ENCODE results near the gene P4HTM. TPM values are rescaled to one million over a fixed set of nuclear protein-coding genes. Genes with fewer than 3 reads are reported as not detected.

P4HTM gene
- total and polyA plus RNA-seq, 2 donors (not counting 3 experiments of a cell fraction or from before 2014, with no cell fraction given): 23.0 to 32.7 TPM

DNA sequence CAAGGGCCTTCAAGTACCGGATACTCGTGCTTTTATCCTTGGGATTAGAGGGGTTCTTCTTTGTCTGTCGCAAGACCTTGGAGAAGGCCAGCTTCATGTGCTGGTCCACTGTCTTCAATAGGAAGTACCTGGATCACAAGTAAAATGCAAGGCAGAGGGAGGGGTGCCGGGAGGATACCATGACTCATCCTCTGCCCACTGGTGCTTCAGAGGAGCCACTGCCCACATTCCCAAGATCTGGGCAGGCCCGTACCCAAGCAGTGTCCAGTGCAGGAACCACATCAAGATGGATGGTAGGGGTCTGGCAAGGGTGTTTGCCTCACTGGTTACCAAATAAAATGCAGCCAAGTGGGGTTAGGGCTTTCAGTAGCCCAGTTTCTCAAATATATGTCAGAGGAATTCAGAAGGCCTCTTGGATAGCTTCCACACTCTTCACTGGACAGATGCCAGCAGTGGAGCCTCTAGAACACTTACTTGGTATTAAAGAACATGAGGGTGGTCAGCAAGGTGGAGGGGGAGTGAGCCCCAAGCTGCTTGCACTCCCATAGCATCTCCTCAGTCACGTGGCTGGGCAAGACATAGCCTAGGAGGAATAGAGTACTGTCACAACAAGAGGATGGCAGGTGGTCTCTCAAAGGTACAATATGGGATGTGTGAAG lies 42.7 kb downstream of the P4HTM start:
- no TSS peak for BruUV-seq (replicated peaks)
- ChIA-PET CTCF (interaction anchor here (2.3 kb wide), 1 partner anchor 45 kb away, joined by 8 read pairs; no protein-coding TSS in a partner anchor), POLR2A (no interaction called here)
- H3K27ac ChIP-seq (ENCODE audit: insufficient read depth, low read depth, low read length): no peak overlapping the region
- peaks cover 10% of the 10 kb centered on the region for H3K4me1 ChIP-seq (ENCODE audit: control insufficient read depth, extremely low read depth, insufficient read depth, low read length)
- H3K9ac ChIP-seq (replicated peaks; ENCODE audit: extremely low read depth, insufficient read depth, low read length): no peak overlapping the region
- peaks cover 15 to 28% of the 10 kb centered on the region in 2 experiments for H3K36me3 ChIP-seq (ENCODE audit: control insufficient read depth in 2 of 2, extremely low read depth in 1 of 2, insufficient read depth in 2 of 2, low read length in 2 of 2)
- no peak overlapping the region for H3K4me2 ChIP-seq (ENCODE audit: insufficient read depth, low read length)
- H4K20me1 ChIP-seq (replicated peaks; ENCODE audit: control insufficient read depth, extremely low read depth, insufficient read depth, low read length): no peaks in the 10 kb centered on the region
- H3K9me3 ChIP-seq (replicated peaks; ENCODE audit: control insufficient read depth, insufficient read depth, low read length): no peaks in the 10 kb centered on the region
- peaks cover 13% of the 10 kb centered on the region for H3K79me2 ChIP-seq (ENCODE audit: control insufficient read depth, insufficient read depth, low read length)
- H3K9me1 ChIP-seq (replicated peaks; ENCODE audit: control insufficient read depth, extremely low read depth, insufficient read depth, low read length): no peaks in the 10 kb centered on the region
- H2AFZ ChIP-seq (ENCODE audit: low read depth, low read length): no peak overlapping the region
- FAIRE-seq (no peak), DNase-seq (ENCODE audit: low read depth, low spot score) (no peak)
- H3K27me3 ChIP-seq (ENCODE audit: control insufficient read depth in 2 of 2, insufficient read depth in 2 of 2, low read length in 2 of 2): no peaks in the 10 kb centered on the region
- TF ChIP-seq POLR2AphosphoS5 (IDR thresholded peaks at IDR 0.05; ENCODE audit: insufficient read depth, low read depth, low read length) (no peak), FOS (IDR thresholded peaks at IDR 0.05; ENCODE audit: borderline replicate concordance, insufficient read depth, low read length) (no peak), EZH2 (IDR thresholded peaks at IDR 0.05; ENCODE audit: borderline replicate concordance, low read depth, low read length, severe bottlenecking) (no peak), JUN (IDR thresholded peaks at IDR 0.05; ENCODE audit: borderline replicate concordance, insufficient read depth, insufficient read length, low read depth) (no peak), GATA2 (IDR thresholded peaks at IDR 0.05; ENCODE audit: insufficient read depth, insufficient read length, low read depth, low read length) (no peak), MYC (IDR thresholded peaks at IDR 0.05; ENCODE audit: low read depth, low read length) (no peak)
- TF ChIP-seq, protein P1, sequence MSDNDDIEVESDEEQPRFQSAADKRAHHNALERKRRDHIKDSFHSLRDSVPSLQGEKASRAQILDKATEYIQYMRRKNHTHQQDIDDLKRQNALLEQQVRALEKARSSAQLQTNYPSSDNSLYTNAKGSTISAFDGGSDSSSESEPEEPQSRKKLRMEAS (IDR thresholded peaks at IDR 0.05; ENCODE audit: insufficient read depth, insufficient read length): no peak
- TF ChIP-seq, protein P2, sequence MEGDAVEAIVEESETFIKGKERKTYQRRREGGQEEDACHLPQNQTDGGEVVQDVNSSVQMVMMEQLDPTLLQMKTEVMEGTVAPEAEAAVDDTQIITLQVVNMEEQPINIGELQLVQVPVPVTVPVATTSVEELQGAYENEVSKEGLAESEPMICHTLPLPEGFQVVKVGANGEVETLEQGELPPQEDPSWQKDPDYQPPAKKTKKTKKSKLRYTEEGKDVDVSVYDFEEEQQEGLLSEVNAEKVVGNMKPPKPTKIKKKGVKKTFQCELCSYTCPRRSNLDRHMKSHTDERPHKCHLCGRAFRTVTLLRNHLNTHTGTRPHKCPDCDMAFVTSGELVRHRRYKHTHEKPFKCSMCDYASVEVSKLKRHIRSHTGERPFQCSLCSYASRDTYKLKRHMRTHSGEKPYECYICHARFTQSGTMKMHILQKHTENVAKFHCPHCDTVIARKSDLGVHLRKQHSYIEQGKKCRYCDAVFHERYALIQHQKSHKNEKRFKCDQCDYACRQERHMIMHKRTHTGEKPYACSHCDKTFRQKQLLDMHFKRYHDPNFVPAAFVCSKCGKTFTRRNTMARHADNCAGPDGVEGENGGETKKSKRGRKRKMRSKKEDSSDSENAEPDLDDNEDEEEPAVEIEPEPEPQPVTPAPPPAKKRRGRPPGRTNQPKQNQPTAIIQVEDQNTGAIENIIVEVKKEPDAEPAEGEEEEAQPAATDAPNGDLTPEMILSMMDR (IDR thresholded peaks at IDR 0.05; ENCODE audit: extremely low read depth in 1 of 2, insufficient read depth in 1 of 2, low read depth in 1 of 2, low read length in 2 of 2): no peak
- intact Hi-C loops (cut with micrococcal nuclease) (no loop called here), dilution Hi-C loops (cut with MboI; ENCODE audit: extremely low pct_ligation_motif_present, low sequenced_read_pairs) (no loop called here)
- H3K4me3 ChIP-seq (replicated peaks in 1 of 3; ENCODE audit: insufficient read depth in 1 of 3, low read depth in 1 of 3, low read length in 3 of 3): no peak overlapping the region

All from endothelial cell of umbilical vein (primary cell).